HepG2 (cell line): ENCODE data around the gene TMEM253. TPM values are rescaled to one million over a fixed set of nuclear protein-coding genes. Genes with fewer than 3 reads are reported as not detected.

ENCODE experiments used
- ATAC-seq: fragments of 200-7000 bp; cut with Tn5 transposase; 3 replicates; pipeline ENCODE4 v1.9.1; 2020; ENCODE audit warnings: mild to moderate bottlenecking, moderate library complexity
- BruUV-seq: library from RNA; stranded (reverse); fragments of 400-500 nt; replicated peaks from 2 replicates; lab custom pipeline; 2021; lab: Mats Ljungman, UMichigan
- CTCF ChIA-PET: fragments of 300-600 bp; formaldehyde crosslinking; extraction: SDS; loops from one replicate; lab custom pipeline; 2021; ENCODE audit warnings: low total read pairs, inconsistent platforms, low intra/inter-chr PET ratio; lab: Yijun Ruan, JAX
- POLR2A ChIA-PET: fragments of 350-600 bp; sonication (Branson Sonifier 250); formaldehyde crosslinking; loops from one replicate; lab custom pipeline; 2020; ENCODE audit warnings: antibody characterized with exemption, inconsistent platforms; lab: Yijun Ruan, JAX
- DNase-seq: peaks from one replicate; pipeline ENCODE4 v3.0.0-alpha.2; 2015; ENCODE audit warnings: low spot score
- FAIRE-seq: peaks from 3 replicates; lab custom pipeline; 2011; peaks lifted over from hg19 to GRCh38; lab: Jason Lieb, UNC
- H2AFZ ChIP-seq: one replicate; pipeline ENCODE4 v1.6.1; 2011; ENCODE audit warnings: low read length, inconsistent platforms
- H3K27ac ChIP-seq: fragments of 300-600 bp; 3 replicates; pipeline ENCODE4 v1.8.0; 2011; ENCODE audit warnings: mixed run types, mild to moderate bottlenecking, mixed read lengths, low read length, inconsistent platforms; ENCODE audit not compliant: insufficient read depth; ENCODE audit errors: extremely low read length
- H3K27me3 ChIP-seq, 2 experiments: fragments of 200-600 bp in 1 of 2; 2 replicates in 1 of 2; 3 replicates in 1 of 2; pipeline versions ENCODE4 v1.6.0 to v1.8.0; 2011; ENCODE audit warnings: low read length in 2 of 2, mild to moderate bottlenecking in 2 of 2, moderate library complexity in 2 of 2, inconsistent platforms in 1 of 2; ENCODE audit not compliant: insufficient read depth in 2 of 2, control insufficient read depth in 1 of 2
- H3K36me3 ChIP-seq, 2 experiments: fragments of 200-600 bp in 1 of 2; replicated peaks in 1 of 2; 2 replicates in 1 of 2; 3 replicates in 1 of 2; pipeline versions ENCODE4 v1.5.1 to v1.8.0; 2011; ENCODE audit warnings: low read length in 2 of 2, inconsistent platforms in 1 of 2; ENCODE audit not compliant: insufficient read depth in 2 of 2, control insufficient read depth in 1 of 2
- H3K4me1 ChIP-seq: 2 replicates; pipeline ENCODE4 v1.5.1; 2012; ENCODE audit warnings: low read length, inconsistent platforms; ENCODE audit not compliant: insufficient read depth
- H3K4me2 ChIP-seq: 2 replicates; pipeline ENCODE4 v1.6.0; 2011; ENCODE audit warnings: low read depth, low read length, inconsistent platforms
- H3K4me3 ChIP-seq, 3 experiments: fragments of 200-600 bp in 1 of 3; sonication (generic), shearing (Covaris generic) in 1 of 3; replicated peaks in 1 of 3; 2 replicates each; pipeline ENCODE4 v1.5.1; 2011 to 2016; ENCODE audit warnings: low read length in 3 of 3, inconsistent platforms in 2 of 3, low read depth in 2 of 3, mild to moderate bottlenecking in 2 of 3, control low read depth in 1 of 3, mixed read lengths in 1 of 3; ENCODE audit not compliant: insufficient read depth in 1 of 3
- H3K79me2 ChIP-seq: one replicate; pipeline ENCODE4 v1.6.1; 2011; ENCODE audit warnings: low read length, inconsistent platforms; ENCODE audit not compliant: insufficient read depth
- H3K9ac ChIP-seq: 2 replicates; pipeline ENCODE4 v1.6.0; 2011; ENCODE audit warnings: mild to moderate bottlenecking, low read depth, low read length, inconsistent platforms; ENCODE audit not compliant: insufficient read depth
- H3K9me3 ChIP-seq: 2 replicates; pipeline ENCODE4 v1.5.1; 2012; ENCODE audit warnings: mild to moderate bottlenecking, low read length
- H4K20me1 ChIP-seq: 2 replicates; pipeline ENCODE4 v1.6.0; 2011; ENCODE audit warnings: inconsistent platforms, mild to moderate bottlenecking, low read length, moderate library complexity; ENCODE audit not compliant: insufficient read depth
- KMT2A ChIP-seq: sonication (generic); formaldehyde crosslinking; IDR thresholded peaks from 2 replicates; pipeline ENCODE4 v1.4.0; 2020; ENCODE audit warnings: missing genetic modification reagents
- RARA ChIP-seq: IDR thresholded peaks from 2 replicates; pipeline ENCODE4 v1.6.1; 2016; ENCODE audit warnings: missing genetic modification reagents, missing compliant biosample characterization
- ZBTB38 ChIP-seq: sonication (generic); formaldehyde crosslinking; IDR thresholded peaks from 2 replicates; pipeline ENCODE4 v1.5.1; 2020; ENCODE audit warnings: mild to moderate bottlenecking, missing genetic modification reagents
- ZNF143 ChIP-seq: sonication (generic); formaldehyde crosslinking; IDR thresholded peaks from 2 replicates; pipeline ENCODE4 v1.4.0; 2020; ENCODE audit warnings: missing genetic modification reagents
- ZNF232 ChIP-seq: sonication (generic); formaldehyde crosslinking; IDR thresholded peaks from 2 replicates; pipeline ENCODE4 v1.4.0; 2020; ENCODE audit warnings: missing genetic modification reagents, borderline replicate concordance
- ZNF558 ChIP-seq: sonication (generic); formaldehyde crosslinking; IDR thresholded peaks from 2 replicates; pipeline ENCODE4 v1.9.0; 2022; ENCODE audit warnings: mild to moderate bottlenecking, missing genetic modification reagents, borderline replicate concordance
- ZSCAN31 ChIP-seq: sonication (generic); formaldehyde crosslinking; IDR thresholded peaks from 2 replicates; pipeline ENCODE4 v1.5.0; 2020; ENCODE audit warnings: low read depth, mild to moderate bottlenecking, missing genetic modification reagents
- WGBS: methylation state at CpG from one replicate; pipeline ENCODE4 v1.1.6; 2017; ENCODE audit warnings: low lambda C conversion rate; 5-methylcytosine and 5-hydroxymethylcytosine counted together
- in situ Hi-C: cut with HindIII; loops from 2 replicates; pipeline ENCODE4 v1.10.0; 2017; ENCODE audit warnings: low pct_unique_long_range_greater_than_20kb; ENCODE audit not compliant: extremely low pct_ligation_motif_present
- intact Hi-C: fragments of 100-400 bp; cut with micrococcal nuclease; formaldehyde crosslinking; loops from one replicate; pipeline ENCODE4 v1.10.0; 2022; ENCODE audit not compliant: unreplicated experiment
- polyA plus RNA-seq, 8 experiments: library from polyadenylated mRNA; depleted of rRNA in 3 of 8; stranded (reverse) in 7 of 8; unstranded in 1 of 8; fragments of >200 nt; fragmentation: Illumina TruSeq in 4 of 8; extraction: Trizol in 4 of 8; gene quantifications; 2 replicates each; pipeline versions ENCODE4 v1.2.1 to v1.2.3, GENCODE V29; 2011 to 2016; ENCODE audit warnings: low read depth in 4 of 8, missing spikeins in 1 of 8, mixed read lengths in 1 of 8; ENCODE audit not compliant: insufficient read depth in 1 of 8
- total RNA-seq, 5 experiments: library from RNA; depleted of rRNA; stranded (reverse); fragments of >200 nt; fragmentation: Illumina TruSeq; extraction: Trizol; gene quantifications; 2 replicates each; pipeline ENCODE4 v1.2.3, GENCODE V29; 2016; ENCODE audit warnings: low read depth in 1 of 5
- TF ChIP-seq, protein P1 (sequence below): sonication (generic); formaldehyde crosslinking; IDR thresholded peaks from 2 replicates; pipeline ENCODE4 v1.4.0; 2020; ENCODE audit warnings: mild to moderate bottlenecking, missing genetic modification reagents
- TF ChIP-seq, protein P2 (sequence below): sonication (generic); formaldehyde crosslinking; IDR thresholded peaks from 2 replicates; pipeline ENCODE4 v1.4.0; 2020; ENCODE audit warnings: mild to moderate bottlenecking, low read depth, missing genetic modification reagents

Gene TMEM253
- total and polyA plus RNA-seq, 2 of the 13 experiments (the other 11 are each of a cell fraction or from before 2014, with no cell fraction given) = 0.29 to 0.45 TPM

DNA sequence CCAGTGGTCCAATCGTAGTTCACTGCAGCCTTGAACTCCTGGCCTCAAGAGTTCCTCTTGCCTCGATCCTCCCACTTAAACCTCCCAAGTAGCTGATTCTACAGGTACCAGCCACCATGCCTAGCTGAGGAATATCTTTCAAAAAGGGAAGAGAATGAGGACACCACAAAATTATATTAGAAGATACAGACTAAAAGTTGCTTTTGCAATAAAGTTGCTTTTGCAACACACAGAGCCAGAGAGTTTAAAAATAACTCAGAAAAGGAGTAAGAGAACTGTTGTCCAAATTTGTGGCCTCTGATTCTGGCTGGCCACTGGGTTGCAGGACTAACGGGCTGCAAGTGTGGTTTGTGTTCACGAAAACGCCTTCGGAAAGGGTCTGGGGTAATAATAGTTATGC lies 19.8 kb downstream of the TMEM253 start:
- Histone ChIP-seq H3K27me3 (no peaks in the 10 kb centered on the region), H3K27ac (no peak overlapping the region), H3K4me1 (peaks cover 12% of the 10 kb centered on the region; the same call in 1 of the 2 replicates), H3K9me3 (no peaks in the 10 kb centered on the region), H4K20me1 (no peaks in the 10 kb centered on the region), H2AFZ (no peak overlapping the region), H3K79me2 (no peaks in the 10 kb centered on the region), H3K9ac (no peak overlapping the region), H3K4me3 (no peak overlapping the region), H3K36me3 (no peaks in the 10 kb centered on the region), H3K4me2 (no peak overlapping the region)
- no TSS peak for BruUV-seq
- POLR2A ChIA-PET = no interaction called here
- DNase-seq (no peak), ATAC-seq (no peak), FAIRE-seq (no peak)
- CTCF ChIA-PET = no interaction called here
- WGBS = 37% methylated on average over 6 of the region's 6 CpGs
- no peak for TF ChIP-seq ZNF558 (CRISPR knock-in tag)
- TF ChIP-seq, protein P1, sequence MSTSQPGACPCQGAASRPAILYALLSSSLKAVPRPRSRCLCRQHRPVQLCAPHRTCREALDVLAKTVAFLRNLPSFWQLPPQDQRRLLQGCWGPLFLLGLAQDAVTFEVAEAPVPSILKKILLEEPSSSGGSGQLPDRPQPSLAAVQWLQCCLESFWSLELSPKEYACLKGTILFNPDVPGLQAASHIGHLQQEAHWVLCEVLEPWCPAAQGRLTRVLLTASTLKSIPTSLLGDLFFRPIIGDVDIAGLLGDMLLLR (CRISPR knock-in tag) = no peak
- TF ChIP-seq RARA (CRISPR knock-in tag) = 0 out of 2 replicates have a peak, but pooled peaks have one; percentile 21
- TF ChIP-seq, protein P2, sequence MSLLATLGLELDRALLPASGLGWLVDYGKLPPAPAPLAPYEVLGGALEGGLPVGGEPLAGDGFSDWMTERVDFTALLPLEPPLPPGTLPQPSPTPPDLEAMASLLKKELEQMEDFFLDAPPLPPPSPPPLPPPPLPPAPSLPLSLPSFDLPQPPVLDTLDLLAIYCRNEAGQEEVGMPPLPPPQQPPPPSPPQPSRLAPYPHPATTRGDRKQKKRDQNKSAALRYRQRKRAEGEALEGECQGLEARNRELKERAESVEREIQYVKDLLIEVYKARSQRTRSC (CRISPR knock-in tag) = no peak
- no peak for TF ChIP-seq ZNF143 (CRISPR knock-in tag)
- TF ChIP-seq ZSCAN31 (CRISPR knock-in tag) = no peak
- in situ Hi-C loops = no loop called here
- intact Hi-C loops = no loop called here

DNA sequence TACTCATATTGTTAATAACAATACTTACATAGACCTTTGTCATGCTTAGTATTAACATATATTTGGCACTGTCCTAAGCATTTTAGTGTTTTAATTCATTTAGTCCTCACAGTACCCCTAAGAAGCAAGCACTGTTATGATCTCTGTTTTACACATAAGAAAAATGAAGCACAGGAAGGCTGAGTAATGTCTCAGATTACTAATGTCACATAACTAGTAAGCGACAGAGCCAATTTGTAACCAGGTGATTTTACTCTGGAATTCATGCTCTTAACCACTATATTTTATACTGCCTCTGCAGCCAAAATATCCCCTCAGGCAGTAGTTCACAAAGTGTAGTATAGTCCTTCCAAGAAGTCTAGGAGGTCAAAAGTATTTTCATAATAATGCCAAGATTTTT lies 20.3 kb downstream of the TMEM253 start:
- BruUV-seq = no TSS peak
- ChIA-PET CTCF (no interaction called here), POLR2A (no interaction called here)
- no peaks in the 10 kb centered on the region for H3K79me2 ChIP-seq
- no peak for ATAC-seq
- H3K9ac ChIP-seq = no peak overlapping the region
- no peak overlapping the region for H3K27ac ChIP-seq
- no peak for DNase-seq
- H3K27me3 ChIP-seq = no peaks in the 10 kb centered on the region
- no peaks in the 10 kb centered on the region for H3K9me3 ChIP-seq
- H3K36me3 ChIP-seq = no peaks in the 10 kb centered on the region
- no peak overlapping the region for H3K4me3 ChIP-seq
- no peak overlapping the region for H2AFZ ChIP-seq
- in situ Hi-C loops = no loop called here
- no peak for FAIRE-seq
- H3K4me2 ChIP-seq = no peak overlapping the region
- TF ChIP-seq KMT2A = no peak
- TF ChIP-seq ZNF232 (CRISPR knock-in tag) = no peak
- TF ChIP-seq ZBTB38 (CRISPR knock-in tag) = no peak
- peaks cover 12% of the 10 kb centered on the region; the same call in 1 of the 2 replicates for H3K4me1 ChIP-seq
- intact Hi-C loops = no loop called here
- 37% methylated on average over 1 of the region's 1 CpG for WGBS
- no peaks in the 10 kb centered on the region for H4K20me1 ChIP-seq
